Midbrain (tissue), 1 donor: ENCODE measurements around the gene HLCS.

ENCODE experiments used
- DNase-seq: peaks from one replicate; lab custom pipeline; 2025; lab: John Stamatoyannopoulos, UW

The HLCS gene

GRCh38 chr21:36780861-36781260 is 185.6 kb downstream of the HLCS start:
- DNase-seq: no peak

GRCh38 chr21:36776981-36777617 is 189.4 kb downstream of the HLCS start:
- DNase-seq: no peak

GRCh38 chr21:36773995-36774394 is 192.5 kb downstream of the HLCS start:
- DNase-seq: no peak

GRCh38 chr21:36773117-36773516 is 193.4 kb downstream of the HLCS start:
- DNase-seq: peak; percentile 43

- DNase-seq: peak; percentile 30
Observed at GRCh38 chr21:36769051-36769839, 197.2 kb downstream of the HLCS start.

- DNase-seq: no peak
Observed at GRCh38 chr21:36768496-36768895, 198.0 kb downstream of the HLCS start.

GRCh38 chr21:36767096-36767495 is 199.4 kb downstream of the HLCS start:
- DNase-seq: no peak

- no peak for DNase-seq
Observed at GRCh38 chr21:36766511-36766910, 200.0 kb downstream of the HLCS start.

- no peak for DNase-seq
Observed at GRCh38 chr21:36765229-36765628, 201.2 kb downstream of the HLCS start.

GRCh38 chr21:36763305-36763704 is 203.2 kb downstream of the HLCS start:
- DNase-seq: no peak

- no peak for DNase-seq
Observed at GRCh38 chr21:36762642-36763041, 203.8 kb downstream of the HLCS start.

- DNase-seq: no peak
Observed at GRCh38 chr21:36761685-36762084, 204.8 kb downstream of the HLCS start.

GRCh38 chr21:36759348-36760083 is 207.0 kb downstream of the HLCS start:
- DNase-seq: no peak

- no peak for DNase-seq
Observed at GRCh38 chr21:36757196-36757595, 209.3 kb downstream of the HLCS start.

- no peak for DNase-seq
Observed at GRCh38 chr21:36756527-36756926, 209.9 kb downstream of the HLCS start.

- no peak for DNase-seq
Observed at GRCh38 chr21:36754241-36754898, 212.1 kb downstream of the HLCS start.

GRCh38 chr21:36753556-36753955 is 212.9 kb downstream of the HLCS start:
- no peak for DNase-seq

GRCh38 chr21:36751383-36751782 is 215.1 kb downstream of the HLCS start:
- DNase-seq: no peak

GRCh38 chr21:36750576-36750959 is 215.9 kb downstream of the HLCS start:
- no peak for DNase-seq

GRCh38 chr21:36749935-36750575 is 216.4 kb downstream of the HLCS start:
- DNase-seq: no peak

- DNase-seq: peak; percentile 57
Observed at GRCh38 chr21:36747815-36748383, 218.6 kb downstream of the HLCS start.
